Putamen (tissue), 1 donor: ENCODE data around the gene PLCL2.

ENCODE experiments used
- DNase-seq: peaks from one replicate; pipeline ENCODE4 v3.0.0-alpha.2; 2016; ENCODE audit warnings: low spot score

The PLCL2 gene

GRCh38 chr3:17044855-17045254 lies 160.1 kb downstream of the PLCL2 start:
- DNase-seq, result no peak

DNA sequence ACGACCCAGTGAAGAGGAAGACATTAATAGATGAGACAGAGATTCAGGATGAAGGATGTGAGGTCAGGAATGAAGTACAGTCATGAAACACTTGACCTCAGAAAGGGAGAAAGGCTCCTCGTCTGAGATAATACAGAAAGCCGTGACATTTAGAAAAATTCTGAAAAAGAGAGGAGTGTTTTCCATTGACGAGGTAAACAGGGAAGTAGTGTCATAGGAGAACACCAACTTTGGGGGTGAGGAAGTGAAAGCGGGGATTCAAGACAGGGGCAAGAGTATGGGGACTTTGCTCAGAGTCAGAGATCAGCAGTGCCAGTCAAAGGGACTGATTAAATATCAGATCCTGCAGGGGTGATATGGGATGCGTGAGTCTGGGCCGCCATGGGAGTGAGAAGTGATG lies 160.9 kb downstream of the PLCL2 start:
- DNase-seq, result no peak

DNA sequence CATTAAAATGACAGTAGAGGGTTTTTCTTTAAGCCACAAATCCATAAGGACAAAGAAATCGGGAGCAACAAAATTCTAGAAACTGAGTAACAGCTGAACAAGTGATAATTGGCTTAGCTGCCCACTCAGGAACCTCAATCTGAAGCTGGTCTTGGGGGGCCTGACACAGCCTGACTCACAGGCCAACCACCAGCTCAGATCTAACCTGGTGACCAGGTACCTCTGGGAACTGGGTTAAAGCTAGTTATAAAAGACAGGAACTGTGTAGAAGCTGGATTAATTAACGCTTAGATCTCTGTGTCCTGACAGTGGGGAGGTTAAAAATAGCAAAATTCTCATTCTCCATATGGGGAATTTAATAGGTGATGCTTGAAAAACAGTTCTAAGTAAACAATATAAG lies 161.9 kb downstream of the PLCL2 start:
- no peak for DNase-seq

GRCh38 chr3:17047162-17047561 lies 162.4 kb downstream of the PLCL2 start:
- DNase-seq, result no peak

DNA sequence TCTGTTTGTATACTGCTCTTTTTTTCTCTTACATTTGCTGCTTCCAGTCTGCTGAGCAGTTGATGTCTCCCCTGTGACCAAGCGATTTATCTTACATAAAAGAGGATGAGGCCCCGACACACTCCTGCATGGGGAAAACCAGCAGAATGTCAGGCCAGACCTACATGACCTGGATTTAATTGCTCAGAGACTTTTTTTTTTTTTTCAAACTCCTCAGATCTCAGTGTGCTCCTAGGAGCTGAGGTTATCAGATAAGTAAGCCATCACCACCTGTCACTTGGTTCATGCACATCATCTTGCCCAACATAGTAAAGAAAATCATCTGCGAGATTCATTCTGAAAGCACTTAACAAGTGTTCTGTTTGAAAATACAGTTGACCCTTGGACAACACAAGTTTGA lies 163.1 kb downstream of the PLCL2 start:
- DNase-seq, result no peak

DNA sequence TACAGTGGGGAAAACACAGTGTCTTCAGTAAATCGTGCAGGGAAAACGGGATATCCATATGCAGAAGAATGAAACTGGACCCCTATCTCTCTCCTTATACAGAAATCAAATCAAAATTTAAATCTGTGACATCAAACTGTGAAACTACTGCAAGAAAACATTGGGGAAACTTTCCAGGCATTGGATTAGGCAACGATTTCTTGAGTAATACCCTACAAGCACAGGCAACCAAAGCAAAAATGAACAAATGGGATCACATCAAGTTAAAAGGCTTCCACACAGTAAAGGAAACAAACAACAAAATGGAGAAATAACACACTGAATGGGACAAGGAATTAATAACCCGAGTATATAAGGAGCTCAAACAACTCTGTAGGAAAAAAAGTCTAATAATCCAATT lies 165.3 kb downstream of the PLCL2 start:
- no peak for DNase-seq

DNA sequence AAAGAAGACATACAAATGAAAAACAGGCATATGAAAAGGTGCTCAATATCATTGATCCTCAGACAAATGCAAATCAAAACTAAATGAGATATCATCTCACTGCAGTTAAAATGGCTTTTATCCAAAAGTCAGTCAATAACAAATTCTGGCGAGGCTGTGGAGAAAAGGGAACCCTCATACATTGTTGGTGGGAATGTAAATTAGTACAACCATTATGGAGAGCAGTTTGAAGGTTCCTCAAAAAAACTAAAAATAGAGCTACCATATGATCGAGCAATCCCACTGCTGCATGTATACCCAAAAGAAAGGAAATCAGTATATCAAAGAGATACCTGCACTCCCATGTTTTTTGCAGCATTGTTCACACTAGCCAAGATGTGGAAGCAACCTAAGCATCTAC lies 165.8 kb downstream of the PLCL2 start:
- no peak for DNase-seq

GRCh38 chr3:17052363-17052762 lies 167.6 kb downstream of the PLCL2 start:
- DNase-seq, result no peak

- no peak for DNase-seq
These were observed 169.7 kb downstream of the PLCL2 start for GRCh38 chr3:17054301-17054981.

DNA sequence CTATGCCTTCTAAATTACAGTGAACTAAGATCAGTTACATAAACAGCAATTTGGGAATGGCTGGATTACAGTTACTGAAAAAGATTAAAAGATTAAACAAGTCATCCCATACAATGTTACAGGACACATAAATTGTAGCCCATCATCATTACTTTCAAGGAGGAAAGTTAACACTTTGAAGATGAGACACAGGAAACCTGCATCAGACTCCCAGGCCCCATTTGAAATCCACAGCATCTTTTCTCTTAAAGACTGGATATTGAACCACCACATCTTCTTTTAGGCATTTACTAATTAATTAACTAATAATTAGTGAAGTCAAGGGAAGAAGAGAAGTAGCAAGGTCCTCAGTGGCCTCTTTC lies 170.2 kb downstream of the PLCL2 start:
- no peak for DNase-seq

- no peak for DNase-seq
These were observed 170.9 kb downstream of the PLCL2 start for GRCh38 chr3:17055374-17056276.

DNA sequence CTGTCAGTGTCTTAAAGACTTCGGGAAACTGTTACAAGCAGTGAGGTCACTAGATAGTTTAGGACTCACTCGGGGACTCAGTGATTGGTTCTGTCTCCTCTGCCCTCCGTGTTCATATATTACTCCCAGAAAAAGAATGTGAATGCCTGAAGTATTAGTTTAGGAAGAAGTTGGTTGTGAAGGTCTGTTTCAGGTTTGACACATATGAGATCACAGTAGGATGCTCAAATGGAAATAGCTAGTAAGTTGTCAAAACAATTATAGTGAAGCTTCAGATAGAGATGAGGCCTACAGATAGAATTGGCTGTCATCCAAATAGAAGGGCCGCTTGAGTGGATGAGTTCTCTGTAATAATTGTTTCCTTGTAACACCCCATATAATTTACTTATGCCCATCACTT lies 172.6 kb downstream of the PLCL2 start:
- no peak for DNase-seq

- no peak for DNase-seq
These were observed 175.3 kb downstream of the PLCL2 start for GRCh38 chr3:17059989-17060550.

DNA sequence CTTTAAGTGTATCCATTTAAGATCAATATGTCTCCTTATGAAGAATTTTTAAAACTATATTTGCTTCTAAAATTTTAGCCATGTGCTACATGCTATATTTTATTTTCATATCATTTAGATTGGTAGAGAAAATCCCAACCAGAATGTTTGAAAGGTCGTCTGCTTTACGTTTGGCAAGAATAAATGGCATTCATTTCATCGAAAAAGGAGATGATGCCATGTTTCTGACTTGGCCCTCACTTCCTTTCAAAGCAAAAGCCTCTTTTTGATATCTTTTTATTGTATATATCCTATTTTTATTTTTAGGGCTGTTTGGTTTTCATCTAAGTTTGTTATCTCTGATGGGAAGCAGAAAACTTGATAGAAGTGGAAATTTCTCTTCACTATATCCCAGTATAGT lies 176.2 kb downstream of the PLCL2 start:
- no peak for DNase-seq

- DNase-seq, result no peak
These were observed 178.0 kb downstream of the PLCL2 start for GRCh38 chr3:17062736-17063135.

GRCh38 chr3:17063596-17063995 lies 178.8 kb downstream of the PLCL2 start:
- DNase-seq, result peak; percentile 54

GRCh38 chr3:17065315-17065714 lies 180.6 kb downstream of the PLCL2 start:
- DNase-seq, result no peak

GRCh38 chr3:17065881-17066280 lies 181.1 kb downstream of the PLCL2 start:
- DNase-seq, result no peak

DNA sequence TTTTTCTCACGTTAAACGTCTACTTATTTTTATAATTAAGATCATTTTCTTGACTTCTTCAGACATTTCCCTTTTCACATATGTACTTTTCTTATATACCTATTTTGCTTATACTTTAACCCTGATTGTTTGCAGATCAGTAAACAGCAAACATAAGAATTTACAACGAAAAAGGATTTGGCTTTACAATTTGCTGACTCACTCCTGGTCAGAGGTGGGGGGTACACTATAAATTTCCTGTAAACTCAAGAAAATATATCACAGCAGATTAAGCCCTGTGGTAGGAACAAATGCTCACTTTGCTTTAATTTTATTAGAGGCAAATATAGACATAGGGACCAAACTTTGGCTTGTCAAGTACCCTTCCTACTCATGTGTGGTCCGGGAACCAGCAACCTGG lies 185.0 kb downstream of the PLCL2 start:
- no peak for DNase-seq

DNA sequence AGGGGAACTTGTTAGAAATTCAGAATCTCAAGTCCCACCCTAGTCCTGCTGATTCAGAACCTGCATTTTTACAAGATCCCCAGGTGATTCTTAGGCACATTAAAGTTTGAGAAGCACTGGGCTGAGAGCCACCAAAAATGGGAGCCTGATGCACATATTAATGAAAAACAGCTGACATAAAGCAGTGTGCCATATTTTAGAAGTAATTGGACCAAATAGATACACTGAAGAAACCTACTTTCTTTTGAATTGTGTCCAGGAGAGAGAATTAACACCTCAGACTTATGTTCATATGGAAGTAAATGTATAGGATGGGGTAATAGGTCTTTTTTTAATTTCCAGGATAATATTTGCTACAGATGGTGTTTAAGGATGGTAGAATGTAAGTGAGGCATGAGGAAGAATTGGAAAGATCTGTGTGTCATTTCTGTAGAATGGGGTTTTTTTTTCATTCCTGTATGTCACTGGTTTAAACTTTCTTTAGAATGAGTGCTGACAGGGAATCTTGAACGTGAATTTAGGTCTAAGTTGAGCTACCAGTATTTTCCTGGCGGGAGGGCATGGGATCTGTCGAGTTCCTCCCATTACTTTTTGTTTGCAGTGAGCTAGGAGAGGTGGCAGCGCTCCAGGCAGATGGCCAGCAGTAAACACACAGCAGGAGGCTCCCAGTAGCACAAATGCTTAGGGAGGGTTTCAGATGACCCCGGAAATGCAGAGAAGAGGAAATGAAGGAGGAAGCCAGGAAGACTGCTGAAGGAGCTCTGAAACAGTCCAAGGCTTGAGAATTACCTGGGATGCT lies 185.6 kb downstream of the PLCL2 start:
- no peak for DNase-seq

GRCh38 chr3:17074559-17074958 lies 189.8 kb downstream of the PLCL2 start:
- no peak for DNase-seq

DNA sequence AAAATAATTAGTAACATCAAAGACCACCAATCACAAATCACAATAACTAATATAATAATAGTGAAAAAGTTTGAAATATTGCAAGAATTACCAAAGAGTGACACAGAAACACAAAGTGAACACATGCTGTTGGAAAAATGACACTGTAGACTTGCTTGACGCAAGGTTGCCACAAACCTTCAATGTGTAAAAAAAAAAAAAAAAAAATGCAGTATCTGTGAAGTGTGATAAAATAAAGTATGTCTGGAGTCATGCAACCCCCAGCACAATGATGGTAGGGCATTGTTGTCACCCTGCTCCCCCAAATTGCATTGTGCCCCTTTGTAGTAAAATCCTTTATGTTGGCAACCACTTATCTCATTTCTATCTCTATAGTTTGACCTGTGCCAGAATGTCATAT lies 190.6 kb downstream of the PLCL2 start:
- DNase-seq, result no peak
